ENCODE results near the gene GAK. TPM values are rescaled to one million over a fixed set of nuclear protein-coding genes. Genes with fewer than 3 reads are reported as not detected.

GAK gene
- polyA plus RNA-seq, 1 of the 3 experiments (the other 2 are of a cell fraction): 35.9 TPM

- Histone ChIP-seq H3K4me2 (no peak overlapping the region), H3K4me1 (ENCODE audit: control insufficient read depth in 1 of 2, insufficient read depth in 2 of 2, low read depth in 1 of 2, low read length in 1 of 2) (no peaks in the 10 kb centered on the region), H2AFZ (ENCODE audit: low read depth) (no peak overlapping the region), H3K9me3 (no peaks in the 10 kb centered on the region), H3K9me2 (no peaks in the 10 kb centered on the region), H3K36me3 (replicated peaks in 1 of 2; ENCODE audit: control insufficient read depth in 1 of 2, insufficient read depth in 2 of 2, low read length in 1 of 2) (no peaks in the 10 kb centered on the region), H3K27ac (ENCODE audit: low read depth in 2 of 2, low read length in 1 of 2) (no peak overlapping the region), H3K79me2 (ENCODE audit: insufficient read depth) (no peaks in the 10 kb centered on the region), H4K20me1 (ENCODE audit: insufficient read depth) (no peaks in the 10 kb centered on the region), H3K9ac (no peak overlapping the region), H3F3A (replicated peaks; ENCODE audit: insufficient read depth) (no peaks in the 10 kb centered on the region), H3K27me3 (ENCODE audit: insufficient read depth) (no peaks in the 10 kb centered on the region; the same call in 1 of the 2 replicates), H3K4me3 (ENCODE audit: low read depth in 2 of 2, low read length in 1 of 2) (no peak overlapping the region)
- TF ChIP-seq MAX (IDR thresholded peaks at IDR 0.05; ENCODE audit: low read depth): no peak
- TF ChIP-seq GATA2 (CRISPR knock-in tag; IDR thresholded peaks at IDR 0.05): no peak
- TF ChIP-seq YY1 (IDR thresholded peaks at IDR 0.05; ENCODE audit: low read depth): no peak
- TF ChIP-seq MEF2A (IDR thresholded peaks at IDR 0.05; ENCODE audit: borderline replicate concordance, low read depth): no peak
- TF ChIP-seq MXI1 (IDR thresholded peaks at IDR 0.05; ENCODE audit: low read depth, low read length): no peak
- no peak for TF ChIP-seq SIN3A (IDR thresholded peaks at IDR 0.05; ENCODE audit: borderline replicate concordance, low read depth, low read length)
- no peak for TF ChIP-seq RCOR1 (IDR thresholded peaks at IDR 0.05; ENCODE audit: low read length)
- no peak for TF ChIP-seq ELF1 (IDR thresholded peaks at IDR 0.05)
- TF ChIP-seq USF2 (IDR thresholded peaks at IDR 0.05; ENCODE audit: borderline replicate concordance, low read depth, low read length): no peak
- ChIA-PET CTCF (no interaction called here), POLR2A (no interaction called here)
- WGBS (ENCODE audit: low lambda C conversion rate): 83% methylated on average over 10 of the region's 10 CpGs
- no peak for DNase-seq
Observed at GRCh38 chr4:813900-814299, 118.2 kb downstream of the GAK start.

- 74% methylated on average over 20 of the region's 30 CpGs for WGBS (ENCODE audit: low lambda C conversion rate)
Observed at GRCh38 chr4:808860-809570, 123.1 kb downstream of the GAK start.

More at GRCh38 chr4:808860-809570, 123.1 kb downstream of the GAK start:
- Histone ChIP-seq H3K27ac (ENCODE audit: low read depth in 2 of 2, low read length in 1 of 2) (no peak overlapping the region), H3K4me1 (ENCODE audit: control insufficient read depth in 1 of 2, insufficient read depth in 2 of 2, low read depth in 1 of 2, low read length in 1 of 2) (no peaks in the 10 kb centered on the region), H3K4me2 (no peak overlapping the region), H3K36me3 (replicated peaks in 1 of 2; ENCODE audit: control insufficient read depth in 1 of 2, insufficient read depth in 2 of 2, low read length in 1 of 2) (no peaks in the 10 kb centered on the region), H3K9me3 (no peaks in the 10 kb centered on the region), H3K9me2 (no peaks in the 10 kb centered on the region), H4K20me1 (ENCODE audit: insufficient read depth) (no peaks in the 10 kb centered on the region), H2AFZ (ENCODE audit: low read depth) (no peak overlapping the region), H3F3A (replicated peaks; ENCODE audit: insufficient read depth) (no peaks in the 10 kb centered on the region), H3K27me3 (ENCODE audit: insufficient read depth) (no peaks in the 10 kb centered on the region; the same call in 1 of the 2 replicates), H3K79me2 (ENCODE audit: insufficient read depth) (no peaks in the 10 kb centered on the region), H3K9ac (no peak overlapping the region), H3K4me3 (ENCODE audit: low read depth in 2 of 2, low read length in 1 of 2) (no peak overlapping the region)
- no peak for DNase-seq
- ChIA-PET CTCF (no interaction called here), POLR2A (no interaction called here)
- TF ChIP-seq FOSL2 (IDR thresholded peaks at IDR 0.05; ENCODE audit: borderline replicate concordance, low read depth): no peak
- no peak for TF ChIP-seq NFIC (IDR thresholded peaks at IDR 0.05; ENCODE audit: borderline replicate concordance)
- TF ChIP-seq RCOR1 (IDR thresholded peaks at IDR 0.05; ENCODE audit: low read length): no peak
- no peak for TF ChIP-seq IRF3 (IDR thresholded peaks at IDR 0.05; ENCODE audit: low read depth, low read length)

Measured in SK-N-SH (cell line).